ENCODE results near the gene TMEM253. TPM values are rescaled to one million over a fixed set of nuclear protein-coding genes. Genes with fewer than 3 reads are reported as not detected.
A peak's percentile ranks its signal among the peaks of the same experiment; 100 is the strongest.

TMEM253 gene
- polyA plus RNA-seq: 100 to 1,000 TPM in 2 of 4 donors, 10 to 100 TPM in 2; 57.9 to 245 (median 101) TPM
- long read RNA-seq, donor 1: 0 reads
- long read RNA-seq, donor 2, transcript TMEM253-206 (7 exons, 1,236 nt): major isoform, 8 of 13 reads
- long read RNA-seq, donor 2, partial matches to known transcripts: 5 of 13 reads
- long read RNA-seq, donor 2, other reads (novel, unspliced or antisense): 0 of 13 reads
- long read RNA-seq, donor 3, transcript TMEM253-206 (7 exons, 1,236 nt): major isoform, 5 of 16 reads
- long read RNA-seq, donor 3, partial matches to known transcripts: 10 of 16 reads
- long read RNA-seq, donor 3, other reads (novel, unspliced or antisense): 0 of 16 reads
- long read RNA-seq, donor 4: 0 reads
- long read RNA-seq, donor 5, partial matches to known transcripts: 0 of 1 reads
- long read RNA-seq, donor 5, other reads (novel, unspliced or antisense): 0 of 1 reads
- long read RNA-seq, donor 6, transcript TMEM253-206 (7 exons, 1,236 nt): major isoform, 12 of 21 reads
- long read RNA-seq, donor 6, partial matches to known transcripts: 9 of 21 reads
- long read RNA-seq, donor 6, other reads (novel, unspliced or antisense): 0 of 21 reads
- long read RNA-seq, donor 7: 0 reads
- long read RNA-seq, donor 8: 0 reads
- long read RNA-seq, donor 9, transcript TMEM253-206 (7 exons, 1,236 nt): major isoform, 6 of 6 reads
- long read RNA-seq, donor 9, partial matches to known transcripts: 0 of 6 reads
- long read RNA-seq, donor 9, other reads (novel, unspliced or antisense): 0 of 6 reads
- long read RNA-seq, donor 10, transcript TMEM253-206 (7 exons, 1,236 nt): major isoform, 6 of 6 reads
- long read RNA-seq, donor 10, partial matches to known transcripts: 0 of 6 reads
- long read RNA-seq, donor 10, other reads (novel, unspliced or antisense): 0 of 6 reads

DNA sequence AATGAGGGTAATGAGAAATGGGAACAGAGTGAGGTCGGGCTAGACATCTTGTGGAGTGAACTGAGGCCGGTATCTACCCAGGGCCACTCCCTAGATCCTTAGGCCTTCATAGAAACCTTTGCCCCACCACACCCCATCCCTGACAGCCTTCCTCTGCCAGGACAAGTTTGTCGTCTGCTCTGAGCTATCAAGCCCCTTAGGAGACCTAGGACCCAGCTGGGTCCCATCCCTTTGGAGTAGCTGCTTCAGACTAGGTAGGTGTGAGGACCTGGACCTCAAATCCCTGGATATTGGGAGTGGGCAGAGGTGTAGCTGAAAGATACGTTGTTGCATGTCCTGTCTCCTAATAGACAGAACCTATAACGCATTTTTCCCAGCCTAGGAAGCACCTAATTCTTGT is at the start of gene TMEM253:
TSS of gene TMEM253 (plus strand) at position 136 of the 400 bp plus-strand sequence. CDS start 278 bp downstream, outside the sequence.
- 22 to 53% (median 34%) methylated on average over 5 of the region's 5 CpGs for WGBS, 3 donors
- no peaks in the 10 kb centered on the region for H3K9me3 ChIP-seq (ENCODE audit: control insufficient read depth in 2 of 2, insufficient read depth in 1 of 2, low read depth in 1 of 2, low read length in 1 of 2)
- peak within 1 kb of the TSS; percentile 98 to 99 (median 98) for H3K27ac ChIP-seq (ENCODE audit: low read depth in 1 of 3, low read length in 2 of 3)
- H3K27me3 ChIP-seq (ENCODE audit: control insufficient read depth in 3 of 3, insufficient read depth in 3 of 3, low read length in 3 of 3): no peaks in the 10 kb centered on the region
- peak within 1 kb of the TSS in 2 of 3 donors; percentile 40 to 84 for H3K4me3 ChIP-seq (ENCODE audit: low read depth in 1 of 3, low read length in 3 of 3)
- FAIRE-seq (no peak), DNase-seq (peak; percentile 90 to 95)
- H3K36me3 ChIP-seq (ENCODE audit: control insufficient read depth in 3 of 3, insufficient read depth in 2 of 3, low read depth in 1 of 3, low read length in 3 of 3): peaks cover 0 to 3% (median 0%) of the 10 kb centered on the region in 3 donors
- H3K4me1 ChIP-seq (ENCODE audit: control insufficient read depth in 3 of 3, insufficient read depth in 2 of 3, low read depth in 1 of 3, low read length in 2 of 3): peaks cover 4 to 70% (median 6%) of the 10 kb centered on the region in 3 donors

DNA sequence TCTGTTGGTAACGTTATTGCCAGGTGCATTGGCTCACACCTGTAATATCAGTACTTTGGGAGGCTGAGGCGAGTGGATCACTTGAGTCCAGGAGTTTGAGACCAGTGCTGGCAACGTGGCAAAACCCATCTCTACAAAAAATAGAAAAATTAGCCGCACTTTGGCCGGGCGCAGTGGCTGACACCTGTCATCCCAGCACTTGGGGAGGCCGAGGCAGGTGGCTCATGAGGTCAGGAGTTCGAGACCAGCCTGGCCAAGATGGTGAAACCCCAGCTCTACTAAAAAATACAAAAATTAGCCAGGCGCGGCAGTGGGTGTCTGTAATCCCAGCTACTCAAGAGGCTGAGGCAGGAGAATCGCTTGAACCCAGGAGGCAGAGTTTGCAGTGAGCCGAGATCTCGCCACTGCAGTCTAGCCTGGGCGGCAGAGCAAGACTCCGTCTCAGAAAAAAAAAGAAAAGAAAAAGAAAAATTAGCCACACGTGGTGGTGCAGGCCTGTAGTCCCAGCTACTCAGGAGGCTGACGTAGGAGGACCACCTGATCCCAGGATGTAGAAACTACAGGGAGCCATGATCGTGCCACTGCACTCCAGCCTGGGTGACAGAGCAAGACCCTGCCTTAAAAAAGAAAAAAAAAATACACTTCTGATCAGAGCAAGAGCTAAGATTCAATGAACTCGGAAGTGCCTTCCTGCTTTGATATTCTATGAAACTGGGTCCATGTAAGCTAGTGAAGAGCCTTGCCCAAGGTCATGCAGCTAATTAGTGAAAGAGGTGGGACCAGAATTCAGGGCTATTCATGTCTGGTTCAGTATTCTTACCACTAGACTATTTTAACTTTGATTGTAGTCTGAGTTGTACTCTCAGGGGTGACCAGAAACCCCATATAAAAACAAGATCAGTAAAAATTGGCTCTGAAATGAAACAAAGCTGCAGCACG is 47.4 kb upstream of the TMEM253 start:
- H3K27me3 ChIP-seq (ENCODE audit: control insufficient read depth in 3 of 3, insufficient read depth in 3 of 3, low read length in 3 of 3): no peaks in the 10 kb centered on the region
- DNase-seq: no peak
- H3K27ac ChIP-seq (ENCODE audit: low read depth in 1 of 3, low read length in 2 of 3): peak overlapping the region in 1 of 3 donors; percentile 34
- WGBS, 3 donors: 74 to 86% (median 77%) methylated on average over 20 of the region's 20 CpGs
- no peak overlapping the region for H3K4me3 ChIP-seq (ENCODE audit: low read depth in 1 of 3, low read length in 3 of 3)
- H3K4me1 ChIP-seq (ENCODE audit: control insufficient read depth in 3 of 3, insufficient read depth in 2 of 3, low read depth in 1 of 3, low read length in 2 of 3): peaks cover 0 to 15% (median 0%) of the 10 kb centered on the region in 3 donors
- H3K9me3 ChIP-seq (ENCODE audit: control insufficient read depth in 2 of 2, insufficient read depth in 1 of 2, low read depth in 1 of 2, low read length in 1 of 2): no peaks in the 10 kb centered on the region
- FAIRE-seq: no peak
- no peaks in the 10 kb centered on the region for H3K36me3 ChIP-seq (ENCODE audit: control insufficient read depth in 3 of 3, insufficient read depth in 2 of 3, low read depth in 1 of 3, low read length in 3 of 3)

DNA sequence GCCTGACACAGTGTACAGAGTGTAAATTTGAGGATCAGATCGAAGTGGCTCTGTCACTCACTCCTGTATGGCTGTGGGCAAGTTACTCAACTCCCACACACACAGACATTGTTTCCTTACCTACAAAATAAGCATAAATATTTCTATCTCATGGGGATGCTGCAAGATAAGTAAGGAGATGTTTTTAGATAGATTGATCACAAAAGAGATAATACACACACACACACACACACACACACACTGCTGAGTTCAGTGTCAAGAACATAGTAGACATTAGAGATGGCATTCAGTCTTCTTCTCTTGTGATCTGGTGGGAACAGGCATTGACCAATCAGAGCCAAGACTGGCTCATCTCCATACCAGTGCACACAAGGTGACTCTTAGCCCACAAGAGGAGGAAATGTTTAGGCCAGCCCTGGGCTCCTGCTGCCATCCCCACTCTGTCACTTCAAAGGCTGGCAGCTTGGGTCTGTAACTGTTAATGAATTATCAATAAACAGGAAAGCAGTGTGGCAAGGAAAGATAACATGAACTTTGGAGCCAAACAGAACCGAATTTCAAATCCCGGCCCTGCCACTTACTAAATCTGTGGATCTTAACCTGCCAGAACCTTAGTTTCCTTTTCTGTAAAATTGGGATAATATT is 46.6 kb upstream of the TMEM253 start:
- no peaks in the 10 kb centered on the region for H3K9me3 ChIP-seq (ENCODE audit: control insufficient read depth in 2 of 2, insufficient read depth in 1 of 2, low read depth in 1 of 2, low read length in 1 of 2)
- H3K27ac ChIP-seq (ENCODE audit: low read depth in 1 of 3, low read length in 2 of 3): peak overlapping the region in 1 of 3 donors; percentile 34
- no peaks in the 10 kb centered on the region for H3K27me3 ChIP-seq (ENCODE audit: control insufficient read depth in 3 of 3, insufficient read depth in 3 of 3, low read length in 3 of 3)
- DNase-seq (peak; percentile 54 to 68), FAIRE-seq (no peak)
- WGBS, 3 donors: 19 to 60% (median 32%) methylated on average over 3 of the region's 3 CpGs
- H3K4me1 ChIP-seq (ENCODE audit: control insufficient read depth in 3 of 3, insufficient read depth in 2 of 3, low read depth in 1 of 3, low read length in 2 of 3): peaks cover 0 to 15% (median 0%) of the 10 kb centered on the region in 3 donors
- H3K36me3 ChIP-seq (ENCODE audit: control insufficient read depth in 3 of 3, insufficient read depth in 2 of 3, low read depth in 1 of 3, low read length in 3 of 3): no peaks in the 10 kb centered on the region
- no peak overlapping the region for H3K4me3 ChIP-seq (ENCODE audit: low read depth in 1 of 3, low read length in 3 of 3)

DNA sequence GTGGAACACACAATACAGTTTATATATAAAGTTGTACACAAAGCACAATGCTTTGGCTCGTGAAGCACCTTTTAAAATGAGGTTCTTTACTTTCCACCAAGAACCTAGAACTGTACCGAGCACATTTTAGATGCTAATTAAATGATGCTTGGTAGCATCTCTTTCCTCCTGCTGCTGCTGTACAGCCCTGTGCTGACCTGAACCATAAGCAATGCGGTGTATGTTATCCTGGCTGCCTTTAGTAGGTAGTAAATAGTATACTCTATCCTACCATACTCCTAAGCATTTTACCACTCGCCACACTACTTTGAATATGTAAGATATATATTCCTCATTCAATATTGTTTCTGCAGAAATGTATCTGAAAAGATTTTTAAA is 46.1 kb upstream of the TMEM253 start:
- no peaks in the 10 kb centered on the region for H3K36me3 ChIP-seq (ENCODE audit: control insufficient read depth in 3 of 3, insufficient read depth in 2 of 3, low read depth in 1 of 3, low read length in 3 of 3)
- H3K9me3 ChIP-seq (ENCODE audit: control insufficient read depth in 2 of 2, insufficient read depth in 1 of 2, low read depth in 1 of 2, low read length in 1 of 2): no peaks in the 10 kb centered on the region
- no peak for FAIRE-seq
- peak overlapping the region in 1 of 3 donors; percentile 26 for H3K27ac ChIP-seq (ENCODE audit: low read depth in 1 of 3, low read length in 2 of 3)
- no peaks in the 10 kb centered on the region for H3K27me3 ChIP-seq (ENCODE audit: control insufficient read depth in 3 of 3, insufficient read depth in 3 of 3, low read length in 3 of 3)
- H3K4me1 ChIP-seq (ENCODE audit: control insufficient read depth in 3 of 3, insufficient read depth in 2 of 3, low read depth in 1 of 3, low read length in 2 of 3): peaks cover 0 to 15% (median 0%) of the 10 kb centered on the region in 3 donors
- H3K4me3 ChIP-seq (ENCODE audit: low read depth in 1 of 3, low read length in 3 of 3): no peak overlapping the region
- WGBS, 3 donors: 28 to 54% (median 41%) methylated on average over 4 of the region's 4 CpGs
- no peak for DNase-seq

DNA sequence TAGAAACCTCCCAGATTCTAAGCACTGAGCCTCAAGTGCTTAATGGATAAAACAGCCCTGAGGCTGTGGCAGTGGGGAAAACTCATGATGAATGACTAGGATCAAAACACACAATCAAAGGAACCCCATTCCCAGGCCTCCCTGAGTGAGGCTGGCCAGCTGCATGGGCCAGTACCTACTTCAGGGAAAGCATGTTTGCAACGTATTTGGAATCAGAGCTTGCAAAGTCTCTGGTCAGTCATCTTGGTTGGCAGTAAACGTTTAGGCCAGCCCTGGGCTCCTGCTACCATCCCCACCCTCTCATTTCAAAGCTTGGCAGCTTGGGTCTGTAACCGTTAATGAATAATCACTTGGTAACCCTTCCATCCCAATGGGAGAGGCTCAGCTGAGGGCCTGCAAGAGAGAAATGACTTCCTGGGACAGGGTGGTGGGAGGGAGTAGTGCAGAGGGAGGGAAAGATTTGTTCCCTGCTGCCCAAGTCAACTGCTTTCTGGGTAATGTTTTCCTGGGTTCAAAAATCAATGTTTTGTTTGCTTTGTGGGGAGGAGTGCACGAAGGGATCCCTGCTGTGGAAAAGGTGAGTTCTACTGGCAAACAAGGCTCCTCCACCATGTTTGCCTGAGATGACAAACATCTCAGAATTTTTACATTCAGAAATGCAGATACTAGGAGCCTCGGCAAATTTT is 45.3 kb upstream of the TMEM253 start:
- H3K4me3 ChIP-seq (ENCODE audit: low read depth in 1 of 3, low read length in 3 of 3): no peak overlapping the region
- no peaks in the 10 kb centered on the region for H3K36me3 ChIP-seq (ENCODE audit: control insufficient read depth in 3 of 3, insufficient read depth in 2 of 3, low read depth in 1 of 3, low read length in 3 of 3)
- no peaks in the 10 kb centered on the region for H3K27me3 ChIP-seq (ENCODE audit: control insufficient read depth in 3 of 3, insufficient read depth in 3 of 3, low read length in 3 of 3)
- no peaks in the 10 kb centered on the region for H3K9me3 ChIP-seq (ENCODE audit: control insufficient read depth in 2 of 2, insufficient read depth in 1 of 2, low read depth in 1 of 2, low read length in 1 of 2)
- H3K4me1 ChIP-seq (ENCODE audit: control insufficient read depth in 3 of 3, insufficient read depth in 2 of 3, low read depth in 1 of 3, low read length in 2 of 3): peaks cover 0 to 15% (median 0%) of the 10 kb centered on the region in 3 donors
- peak overlapping the region in 2 of 3 donors; percentile 35 for H3K27ac ChIP-seq (ENCODE audit: low read depth in 1 of 3, low read length in 2 of 3)
- WGBS, 3 donors: 9 to 51% (median 29%) methylated on average over 5 of the region's 5 CpGs
- FAIRE-seq (no peak), DNase-seq (peak; percentile 43 to 73)

DNA sequence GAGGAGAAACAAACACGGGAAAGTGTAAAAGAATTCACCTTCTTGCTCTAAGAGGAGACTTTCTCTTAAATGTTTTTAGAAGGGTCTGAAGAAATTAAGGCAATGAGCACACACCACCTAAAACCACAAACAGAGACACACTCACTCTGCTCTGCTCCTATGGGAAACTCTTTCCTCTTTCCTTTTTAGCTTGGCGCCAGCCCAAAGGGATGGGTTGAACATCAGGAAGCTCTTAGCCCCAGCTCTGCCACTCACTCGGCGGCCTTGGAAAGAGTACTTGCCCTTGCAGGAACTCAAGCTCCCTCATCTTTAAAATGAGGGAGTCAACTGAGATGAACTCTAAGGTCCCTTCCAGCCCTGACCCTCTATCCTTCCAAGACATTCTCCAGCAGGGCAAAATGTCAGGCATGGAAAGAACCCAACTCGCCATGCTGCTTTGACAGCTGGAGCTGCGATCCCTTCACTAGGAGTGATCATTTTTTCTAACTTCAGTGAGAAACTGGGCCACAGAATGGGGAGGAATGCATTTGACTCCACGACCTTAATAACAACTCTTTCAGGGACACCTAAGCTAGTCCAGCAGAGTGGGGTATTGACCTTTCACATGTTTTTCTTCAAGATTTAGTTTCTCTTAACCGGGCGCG is 44.2 kb upstream of the TMEM253 start:
- peaks cover 0 to 15% (median 0%) of the 10 kb centered on the region in 3 donors for H3K4me1 ChIP-seq (ENCODE audit: control insufficient read depth in 3 of 3, insufficient read depth in 2 of 3, low read depth in 1 of 3, low read length in 2 of 3)
- DNase-seq (peak in 1 of 2 donors; percentile 80), FAIRE-seq (no peak)
- 57 to 70% (median 70%) methylated on average over 10 of the region's 10 CpGs for WGBS, 3 donors
- no peaks in the 10 kb centered on the region for H3K36me3 ChIP-seq (ENCODE audit: control insufficient read depth in 3 of 3, insufficient read depth in 2 of 3, low read depth in 1 of 3, low read length in 3 of 3)
- no peaks in the 10 kb centered on the region for H3K9me3 ChIP-seq (ENCODE audit: control insufficient read depth in 2 of 2, insufficient read depth in 1 of 2, low read depth in 1 of 2, low read length in 1 of 2)
- peak overlapping the region in 1 of 3 donors; percentile 60 for H3K27ac ChIP-seq (ENCODE audit: low read depth in 1 of 3, low read length in 2 of 3)
- H3K4me3 ChIP-seq (ENCODE audit: low read depth in 1 of 3, low read length in 3 of 3): no peak overlapping the region
- H3K27me3 ChIP-seq (ENCODE audit: control insufficient read depth in 3 of 3, insufficient read depth in 3 of 3, low read length in 3 of 3): no peaks in the 10 kb centered on the region

Data from small intestine (tissue), 16 donors.